HepG2 (cell line): ENCODE measurements around the gene SPRY1. TPM values are rescaled to one million over a fixed set of nuclear protein-coding genes. Genes with fewer than 3 reads are reported as not detected.

Experiments
- AGO1 ChIP-seq: fragments of 200-400 bp; formaldehyde crosslinking; IDR thresholded peaks from 2 replicates; pipeline ENCODE4 v1.6.1; 2017; ENCODE audit warnings: mild to moderate bottlenecking, low read depth, low read length, moderate library complexity; ENCODE audit not compliant: poor library complexity, severe bottlenecking
- ATF4 ChIP-seq, 2 experiments: fragments of 450-650 bp in 1 of 2; sonication (generic) in 1 of 2; formaldehyde crosslinking; IDR thresholded peaks; 2 replicates each; pipeline versions ENCODE4 v1.5.0 to v1.8.0; 2020 to 2022; ENCODE audit warnings: mild to moderate bottlenecking in 1 of 2, missing genetic modification reagents in 1 of 2
- FOXA3 ChIP-seq: IDR thresholded peaks from 2 replicates; pipeline ENCODE4 v1.6.1; 2016; ENCODE audit warnings: missing genetic modification reagents, missing compliant biosample characterization
- GZF1 ChIP-seq: sonication (generic); formaldehyde crosslinking; IDR thresholded peaks from 2 replicates; pipeline ENCODE4 v1.5.1; 2020; ENCODE audit warnings: mild to moderate bottlenecking, missing genetic modification reagents
- KIAA2018 ChIP-seq: sonication (generic); formaldehyde crosslinking; IDR thresholded peaks from 2 replicates; pipeline ENCODE4 v1.5.0; 2020; ENCODE audit warnings: mild to moderate bottlenecking, missing genetic modification reagents, borderline replicate concordance
- LCORL ChIP-seq, 2 experiments: fragments of 450-650 bp in 1 of 2; sonication (generic) in 1 of 2; formaldehyde crosslinking in 1 of 2; IDR thresholded peaks; 2 replicates each; pipeline versions ENCODE4 v1.5.0 to v1.6.1; 2017 to 2020; ENCODE audit warnings: antibody characterized with exemption in 1 of 2, missing genetic modification reagents in 1 of 2
- RERE ChIP-seq: IDR thresholded peaks from 2 replicates; pipeline ENCODE4 v1.6.1; 2016; ENCODE audit warnings: low read depth, missing genetic modification reagents, missing compliant biosample characterization
- RFXANK ChIP-seq: IDR thresholded peaks from 2 replicates; pipeline ENCODE4 v1.6.1; 2016
- SOX13 ChIP-seq, 3 experiments: fragments of 450-650 bp in 1 of 3; sonication (generic) in 1 of 3; formaldehyde crosslinking in 1 of 3; IDR thresholded peaks in 2 of 3; conservative IDR thresholded peaks in 1 of 3; 2 replicates each; pipeline versions ENCODE4 v1.5.0 to v1.6.1; 2016 to 2020; ENCODE audit warnings: antibody characterized with exemption in 1 of 3, mild to moderate bottlenecking in 1 of 3, missing compliant biosample characterization in 1 of 3, missing genetic modification reagents in 1 of 3, moderate library complexity in 1 of 3
- SOX6 ChIP-seq, 2 experiments: fragments of 450-650 bp in 1 of 2; sonication (generic) in 1 of 2; formaldehyde crosslinking in 1 of 2; IDR thresholded peaks; 2 replicates each; pipeline versions ENCODE4 v1.4.0 to v1.6.1; 2017 to 2020; ENCODE audit warnings: antibody characterized with exemption in 1 of 2, mild to moderate bottlenecking in 1 of 2, missing genetic modification reagents in 1 of 2
- SP5 ChIP-seq: IDR thresholded peaks from 2 replicates; pipeline ENCODE4 v1.6.1; 2016; ENCODE audit warnings: low read depth, borderline replicate concordance
- SRSF9 ChIP-seq: fragments of 200-400 bp; formaldehyde crosslinking; IDR thresholded peaks from 2 replicates; pipeline ENCODE4 v1.6.1; 2018; ENCODE audit warnings: borderline replicate concordance, mild to moderate bottlenecking, low read depth, low read length; ENCODE audit not compliant: insufficient read depth, poor library complexity, severe bottlenecking
- ZNF746 ChIP-seq: sonication (generic); formaldehyde crosslinking; IDR thresholded peaks from 2 replicates; pipeline ENCODE4 v1.8.0; 2022; ENCODE audit warnings: mild to moderate bottlenecking, missing genetic modification reagents
- polyA plus RNA-seq, 8 experiments: library from polyadenylated mRNA; depleted of rRNA in 3 of 8; stranded (reverse) in 7 of 8; unstranded in 1 of 8; fragments of >200 nt; fragmentation: Illumina TruSeq in 4 of 8; extraction: Trizol in 4 of 8; gene quantifications; 2 replicates each; pipeline versions ENCODE4 v1.2.1 to v1.2.3, GENCODE V29; 2011 to 2016; ENCODE audit warnings: low read depth in 4 of 8, missing spikeins in 1 of 8, mixed read lengths in 1 of 8; ENCODE audit not compliant: insufficient read depth in 1 of 8
- total RNA-seq, 5 experiments: library from RNA; depleted of rRNA; stranded (reverse); fragments of >200 nt; fragmentation: Illumina TruSeq; extraction: Trizol; gene quantifications; 2 replicates each; pipeline ENCODE4 v1.2.3, GENCODE V29; 2016; ENCODE audit warnings: low read depth in 1 of 5

SPRY1 gene
- total and polyA plus RNA-seq, 2 of the 13 experiments (the other 11 are each of a cell fraction or from before 2014, with no cell fraction given), result 24.7 to 33.4 TPM

- TF ChIP-seq KIAA2018 (CRISPR knock-in tag) (no peak), RFXANK (no peak), AGO1 (no peak), FOXA3 (CRISPR knock-in tag) (peak; percentile 33; the same call in 1 of the 2 replicates), RERE (CRISPR knock-in tag) (peak; percentile 23; the same call in 1 of the 2 replicates), SOX6 (IDR thresholded peaks at IDR 0.05) (no peak), SOX6 (CRISPR knock-in tag; IDR thresholded peaks at IDR 0.05) (peak; percentile 96), GZF1 (no peak), ATF4 (CRISPR knock-in tag; IDR thresholded peaks at IDR 0.05) (no peak), ZNF746 (0 out of 2 replicates have a peak, but pooled peaks have one; percentile 46), SRSF9 (no peak), SOX13 (IDR thresholded peaks at IDR 0.05) (peak; percentile 87), SOX13 (CRISPR knock-in tag; conservative IDR thresholded peaks at IDR 0.05 in 1 of 2, IDR thresholded peaks at IDR 0.05 in 1 of 2) (peak in 1 of 2 experiments; percentile 87; a peak in 2 of 4 replicates), SP5 (CRISPR knock-in tag) (peak; percentile 76; the same call in 1 of the 2 replicates), LCORL (IDR thresholded peaks at IDR 0.05) (no peak), LCORL (CRISPR knock-in tag; IDR thresholded peaks at IDR 0.05) (peak; percentile 45; the same call in 1 of the 2 replicates)
Measured at GRCh38 chr4:123444290-123444731, 47.7 kb downstream of the SPRY1 start (continued).
